Measurements from ENCODE around the gene HSPE1.
"Not testable (repeated sequence)": the region's sequence is repeated elsewhere in the genome, so short reads cannot be mapped to it uniquely, and the experiment has no call there.

HSPE1 gene

GRCh38 chr2:197499594-197500502 lies at the start of gene HSPE1, which contains the start of gene HSPD1:
HSPE1 (plus strand) TSS chr2:197500379; CDS start chr2:197500437, 58 bp downstream.
HSPD1 (minus strand) TSS chr2:197499840; CDS start chr2:197498848, 992 bp downstream.
- DNase-seq (ENCODE audit: low read depth): peak; percentile 100
- no peak for TF ChIP-seq CTCF (IDR thresholded peaks at IDR 0.05; ENCODE audit: low read length, missing control alignments)
- H3K4me3 ChIP-seq (replicated peaks; ENCODE audit: low read depth, low read length): peak within 1 kb of the TSS; percentile 93

- DNase-seq (ENCODE audit: low read depth): no peak
- TF ChIP-seq CTCF (IDR thresholded peaks at IDR 0.05; ENCODE audit: low read length, missing control alignments): no peak
- H3K4me3 ChIP-seq (replicated peaks; ENCODE audit: low read depth, low read length): no peak overlapping the region
These were observed 49.7 kb upstream of the HSPE1 start for GRCh38 chr2:197450465-197450864.

- H3K4me3 ChIP-seq (replicated peaks; ENCODE audit: low read depth, low read length); DNase-seq (ENCODE audit: low read depth): not testable (repeated sequence)
These were observed 49.2 kb upstream of the HSPE1 start for GRCh38 chr2:197450935-197451358.

DNA sequence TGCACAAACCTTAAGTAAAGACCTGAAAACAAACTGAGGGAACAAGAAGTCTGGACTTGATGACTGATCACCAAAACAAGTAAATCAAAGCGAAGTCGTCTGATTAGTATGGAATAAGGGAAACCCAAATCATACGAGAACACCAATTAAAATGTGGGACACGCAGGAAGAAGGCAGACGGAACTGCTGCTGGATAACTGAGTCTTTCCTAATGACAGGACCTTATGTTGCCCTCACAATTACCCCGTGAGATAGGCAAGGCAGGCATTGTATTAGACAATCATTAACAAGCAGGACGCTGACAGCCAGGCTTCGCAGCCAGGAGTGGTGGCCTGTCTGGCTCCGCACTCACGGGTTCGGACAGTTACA lies 47.4 kb upstream of the HSPE1 start:
- TF ChIP-seq CTCF (IDR thresholded peaks at IDR 0.05; ENCODE audit: low read length, missing control alignments): no peak
- H3K4me3 ChIP-seq (replicated peaks; ENCODE audit: low read depth, low read length): peak overlapping the region; percentile 100
- DNase-seq (ENCODE audit: low read depth): no peak

GRCh38 chr2:197453123-197453913 lies 46.9 kb upstream of the HSPE1 start, which contains the start of gene COQ10B:
COQ10B (plus strand) TSS chr2:197453552; CDS start chr2:197453561, 9 bp downstream.
- H3K4me3 ChIP-seq (replicated peaks; ENCODE audit: low read depth, low read length): peak within 1 kb of the TSS; percentile 100
- peak; percentile 100 for DNase-seq (ENCODE audit: low read depth)
- TF ChIP-seq CTCF (IDR thresholded peaks at IDR 0.05; ENCODE audit: low read length, missing control alignments): peak; percentile 24

DNA sequence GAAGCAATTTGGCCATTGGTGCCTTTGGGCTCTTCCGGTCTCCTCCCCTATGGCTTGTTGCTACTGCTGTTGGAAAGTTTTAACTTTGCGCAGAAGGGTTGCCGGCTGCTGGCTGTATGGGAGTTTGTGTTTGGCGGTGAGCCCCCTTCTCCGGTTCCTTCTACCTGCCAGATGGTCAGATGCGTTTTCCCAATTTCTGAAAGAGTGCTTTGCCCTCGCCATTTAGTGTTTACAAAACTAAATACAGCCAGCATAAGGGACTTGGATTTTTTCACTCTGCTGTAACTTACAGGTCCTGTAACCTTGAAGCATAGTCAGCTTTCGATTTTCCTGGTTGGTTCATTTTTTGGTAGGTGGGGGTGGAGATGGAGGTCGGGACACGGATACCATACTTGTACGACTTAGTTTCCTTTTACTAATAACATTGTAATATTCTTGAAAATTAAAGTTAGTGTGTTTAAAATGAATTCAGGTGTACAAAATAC lies 46.2 kb upstream of the HSPE1 start:
- DNase-seq (ENCODE audit: low read depth): peak; percentile 94
- peak overlapping the region; percentile 100 for H3K4me3 ChIP-seq (replicated peaks; ENCODE audit: low read depth, low read length)
- TF ChIP-seq CTCF (IDR thresholded peaks at IDR 0.05; ENCODE audit: low read length, missing control alignments): no peak

- TF ChIP-seq CTCF (IDR thresholded peaks at IDR 0.05; ENCODE audit: low read length, missing control alignments): no peak
- H3K4me3 ChIP-seq (replicated peaks; ENCODE audit: low read depth, low read length): peak overlapping the region; percentile 100
- DNase-seq (ENCODE audit: low read depth): no peak
These were observed 45.3 kb upstream of the HSPE1 start for GRCh38 chr2:197454923-197455322.

All from fibroblast of pulmonary artery (primary cell).